CD4-positive, alpha-beta T cell treated with Interleukin-15 for 1 hour (primary cell): ENCODE results near the gene YBX3.
"Not testable (repeated sequence)": the region's sequence is repeated elsewhere in the genome, so short reads cannot be mapped to it uniquely, and the experiment has no call there.

Experiments used
- DNase-seq: peaks from one replicate; pipeline ENCODE4 v3.0.0-alpha.2; 2020

The YBX3 gene

DNA sequence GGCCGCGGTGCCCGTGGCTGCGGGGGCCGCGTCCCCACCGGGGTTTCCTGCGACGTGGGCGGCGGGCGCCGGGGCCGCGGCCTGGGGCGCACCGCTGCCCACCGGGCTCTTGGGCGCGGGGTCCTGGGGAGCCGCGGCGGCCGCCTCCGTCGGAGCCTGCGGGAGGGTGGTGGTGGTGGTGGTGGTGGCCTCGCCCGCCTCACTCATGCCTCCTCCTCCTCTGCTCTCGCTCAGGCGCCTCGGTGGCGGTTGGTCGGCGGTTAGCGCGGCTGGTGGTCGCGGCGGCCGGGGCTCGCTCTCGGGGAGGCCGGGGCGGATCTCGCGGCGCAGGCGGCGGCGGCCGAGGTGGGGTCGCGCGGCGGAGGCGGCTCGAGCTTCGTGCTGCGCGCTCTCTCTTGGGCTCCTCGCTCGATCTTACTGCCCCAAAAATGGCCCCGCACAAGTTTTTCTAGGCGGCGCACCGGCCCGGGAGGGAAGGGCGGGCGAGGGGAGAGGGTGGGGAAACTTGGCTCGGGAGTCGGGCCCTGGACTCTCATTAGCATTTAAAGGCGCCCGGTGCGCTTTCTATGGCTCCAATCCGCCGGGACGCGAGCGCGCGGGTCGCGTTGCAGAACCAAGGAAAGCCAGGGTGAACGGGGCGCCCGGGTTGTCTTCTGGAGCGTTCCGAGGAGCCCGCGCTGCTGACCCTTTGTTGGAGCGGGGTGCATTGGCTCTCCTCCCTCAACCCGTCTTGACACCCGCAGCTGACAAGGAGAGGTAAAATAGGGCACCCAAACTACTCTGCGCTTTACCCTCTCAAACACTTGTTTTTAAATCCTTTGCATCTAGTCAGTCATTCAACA lies at the start of gene YBX3:
YBX3 (minus strand) TSS at position 419 of the 842 bp plus-strand sequence; CDS start at position 207, 212 bp downstream.
- DNase-seq = peak; percentile 63

DNA sequence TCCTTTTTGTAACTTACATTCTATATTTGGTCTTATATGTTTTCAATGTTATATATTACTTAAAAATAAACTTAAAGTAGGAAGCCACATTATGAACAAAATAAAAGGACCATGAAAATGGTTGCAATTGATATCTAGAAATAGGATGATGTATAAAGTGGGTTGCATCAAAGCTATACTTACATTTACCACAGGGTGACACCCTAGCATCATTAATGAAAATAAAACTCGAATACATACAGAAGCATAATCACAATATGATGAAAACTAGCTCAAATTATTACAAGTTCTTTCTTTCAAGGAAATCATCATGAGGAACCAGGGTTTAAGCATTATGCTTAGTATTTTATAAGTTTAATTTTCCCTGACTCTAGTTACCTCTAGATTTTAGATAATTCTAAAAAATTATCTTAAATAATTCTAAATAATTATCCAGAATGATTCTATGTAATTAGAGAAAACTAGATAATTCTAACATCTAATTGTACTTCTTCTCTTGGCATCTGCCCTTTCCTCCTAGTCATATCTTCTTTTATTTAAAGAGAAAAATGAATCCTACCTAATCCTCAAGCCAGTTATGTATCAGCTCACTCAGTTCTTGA lies 48.1 kb upstream of the YBX3 start:
- no peak for DNase-seq

DNA sequence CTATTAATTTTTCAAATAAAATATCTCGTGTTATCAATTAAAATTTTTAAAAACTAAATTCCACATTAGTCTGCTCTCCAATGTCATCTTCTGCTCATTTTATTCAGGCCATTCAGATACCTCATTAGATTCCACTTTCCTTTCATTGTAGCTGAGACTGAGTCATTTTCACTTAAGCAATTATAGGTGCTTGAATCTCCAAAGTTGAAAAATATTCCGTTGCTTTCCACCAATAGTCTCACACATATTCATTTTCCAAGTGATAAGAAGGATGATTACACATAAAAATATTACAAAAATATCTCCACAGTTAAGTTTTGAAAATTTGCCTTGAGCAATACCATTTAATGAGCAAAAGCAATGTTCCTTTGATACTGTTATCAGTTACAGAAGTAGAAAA lies 36.5 kb upstream of the YBX3 start:
- no peak for DNase-seq

DNA sequence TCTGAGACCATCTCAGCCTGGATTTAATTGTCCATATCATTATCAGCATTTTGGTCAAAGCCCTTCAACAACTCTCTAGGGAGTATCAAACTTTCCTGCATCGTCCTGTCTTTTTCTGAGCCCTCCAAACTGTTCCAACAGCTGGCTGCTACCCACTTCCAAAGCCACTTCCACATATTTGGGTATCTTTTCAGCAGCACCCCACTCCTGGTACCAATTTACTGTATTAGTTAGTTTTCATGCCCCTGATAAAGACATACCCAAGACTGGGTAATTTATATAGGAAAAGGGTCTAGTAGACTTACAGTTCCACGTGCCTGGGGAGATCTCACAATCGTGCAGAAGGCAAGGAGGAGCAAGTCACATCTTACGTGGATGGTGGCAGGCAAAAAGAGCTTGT lies 33.1 kb upstream of the YBX3 start:
- DNase-seq = no peak

DNA sequence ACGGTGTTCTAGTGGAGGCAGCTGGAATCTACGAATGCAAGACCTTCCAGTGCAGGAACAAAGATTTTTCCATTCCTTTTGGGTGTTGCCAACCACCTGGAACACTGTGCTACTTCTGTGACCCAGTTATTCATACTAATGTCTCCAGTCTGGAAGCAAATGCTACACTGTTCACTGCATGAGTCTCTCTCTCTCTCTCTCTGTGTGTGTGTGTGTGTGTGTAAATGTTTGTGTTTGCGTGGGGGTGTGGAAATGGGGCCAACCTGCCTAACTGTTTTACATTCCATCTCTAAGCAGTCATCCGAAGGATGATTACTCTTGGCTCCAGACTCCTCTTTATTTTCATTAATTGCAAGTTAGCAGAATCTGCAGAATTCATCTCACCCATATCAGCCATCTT lies 29.9 kb upstream of the YBX3 start:
- no peak for DNase-seq

DNA sequence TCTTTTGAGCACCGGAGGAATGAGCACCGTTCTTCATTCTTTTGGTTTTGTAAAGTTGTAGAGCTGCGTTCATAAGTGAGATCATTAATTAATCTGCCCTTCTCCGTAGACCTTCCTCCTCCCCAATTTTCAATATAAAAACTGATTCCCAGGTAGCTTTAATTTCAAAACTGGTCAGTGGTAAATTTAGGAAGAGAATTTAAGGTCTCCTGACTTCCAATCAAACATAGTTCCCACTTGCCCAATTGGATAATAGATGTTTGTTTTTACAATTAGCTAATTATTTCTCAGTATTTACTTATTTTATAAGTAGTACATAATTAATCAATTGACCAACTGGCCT lies 27.2 kb upstream of the YBX3 start:
- DNase-seq = no peak

DNA sequence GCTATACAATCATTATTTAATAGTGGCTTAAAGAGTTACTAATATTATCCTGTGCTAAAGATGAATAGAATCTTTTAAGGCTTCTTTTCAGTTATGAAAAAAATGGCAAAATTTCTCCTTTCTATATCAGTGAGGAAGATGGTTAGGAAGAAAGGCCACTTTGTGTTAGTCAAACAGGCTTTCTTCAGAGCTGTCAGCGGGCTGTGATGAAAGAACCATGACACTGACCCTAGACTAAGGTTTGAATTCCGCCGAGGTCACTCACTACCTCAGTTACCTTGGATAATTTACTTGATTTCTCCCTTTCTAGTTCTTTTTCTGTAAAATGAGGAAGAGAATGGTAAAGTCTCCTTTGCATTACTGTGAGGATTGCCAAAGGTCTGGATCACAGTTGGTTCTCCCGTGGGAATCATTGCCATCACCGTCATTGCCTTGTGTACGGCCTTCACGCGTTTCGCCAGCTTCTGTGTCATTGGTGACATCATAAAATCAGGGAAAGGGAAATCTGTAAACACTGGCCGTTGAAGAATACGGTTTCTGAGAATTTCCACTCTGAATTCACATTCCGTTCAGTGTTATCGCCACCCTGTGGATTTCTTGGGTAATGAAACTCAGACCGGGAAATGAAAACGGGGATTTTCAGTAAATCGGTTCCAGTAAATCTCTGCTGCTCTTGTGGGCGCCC lies 26.7 kb upstream of the YBX3 start:
- DNase-seq = peak; percentile 71

DNA sequence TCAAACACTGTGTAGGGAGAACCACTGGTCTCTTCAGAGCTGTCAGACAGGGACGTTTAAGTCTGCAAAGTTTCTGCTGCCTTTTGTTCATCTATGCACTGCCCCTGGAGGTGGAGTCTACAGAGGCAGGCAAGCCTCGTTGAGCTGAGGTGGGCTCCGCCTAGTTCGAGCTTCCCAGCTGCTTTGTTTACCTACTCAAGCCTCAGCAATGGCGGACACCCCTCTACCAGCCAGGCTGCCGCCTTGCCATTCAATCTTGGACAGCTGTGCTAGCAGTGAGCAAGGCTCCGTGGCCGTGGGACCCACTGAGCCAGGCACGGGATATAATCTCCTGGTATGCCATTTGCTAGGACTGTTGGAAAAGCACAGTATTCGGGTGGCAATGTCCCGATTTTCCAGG lies 24.6 kb upstream of the YBX3 start:
- DNase-seq = no peak

DNA sequence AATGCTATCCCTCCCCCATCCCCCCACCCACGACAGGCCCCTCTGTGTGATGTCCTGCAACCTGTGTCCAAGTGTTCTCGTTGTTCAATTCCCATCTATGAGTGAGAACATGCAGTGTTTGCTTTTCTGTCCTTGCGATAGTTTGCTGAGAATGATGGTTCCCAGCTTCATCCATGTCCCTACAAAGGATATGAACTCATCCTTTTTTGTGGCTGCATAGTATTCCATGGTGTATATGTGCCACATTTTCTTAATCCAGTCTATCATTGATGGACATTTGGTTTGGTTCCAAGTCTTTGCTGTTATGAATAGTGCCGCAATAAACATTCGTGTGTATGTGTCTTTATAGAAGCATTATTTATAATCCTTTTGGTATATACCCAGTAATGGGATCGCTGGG lies 20.3 kb upstream of the YBX3 start:
- DNase-seq = not testable (repeated sequence)

DNA sequence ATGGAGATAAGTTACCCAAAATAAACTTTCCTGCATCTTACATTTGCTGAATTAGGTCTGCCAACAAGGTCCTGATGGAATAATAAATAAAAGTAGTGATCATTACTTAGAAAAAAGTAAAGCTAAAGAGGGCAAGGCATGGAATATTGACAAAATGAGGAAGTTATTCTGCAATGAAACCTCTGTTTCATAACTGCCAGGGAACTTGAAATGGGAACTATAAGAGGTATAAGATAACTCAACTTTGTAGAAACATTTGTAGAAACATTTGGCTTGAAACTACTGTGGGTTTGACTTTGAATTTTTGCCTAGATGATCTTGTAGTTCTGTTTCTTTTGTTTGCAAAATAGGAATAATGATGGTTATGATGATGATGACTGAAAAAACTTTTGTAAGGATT lies 18.7 kb upstream of the YBX3 start:
- no peak for DNase-seq

DNA sequence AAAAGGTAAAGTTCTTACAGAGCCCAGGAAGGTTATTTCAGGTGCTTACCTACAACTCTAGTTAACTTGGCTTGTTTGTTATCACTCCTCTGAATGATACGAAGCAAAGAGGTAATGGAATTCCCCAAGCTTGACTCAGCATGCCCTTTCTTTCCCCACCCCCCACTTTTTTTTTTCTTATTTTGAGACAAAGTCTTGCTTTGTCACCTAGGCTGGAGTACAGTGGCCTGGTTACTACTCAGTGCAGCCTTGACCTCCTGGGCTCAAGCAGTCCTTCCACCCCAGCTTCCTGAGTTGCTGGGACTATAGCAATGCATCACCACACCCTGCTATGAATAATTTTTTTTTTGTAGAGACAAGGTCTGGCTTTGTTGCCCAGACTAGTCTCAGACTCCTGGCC lies 17.1 kb upstream of the YBX3 start:
- DNase-seq = no peak

DNA sequence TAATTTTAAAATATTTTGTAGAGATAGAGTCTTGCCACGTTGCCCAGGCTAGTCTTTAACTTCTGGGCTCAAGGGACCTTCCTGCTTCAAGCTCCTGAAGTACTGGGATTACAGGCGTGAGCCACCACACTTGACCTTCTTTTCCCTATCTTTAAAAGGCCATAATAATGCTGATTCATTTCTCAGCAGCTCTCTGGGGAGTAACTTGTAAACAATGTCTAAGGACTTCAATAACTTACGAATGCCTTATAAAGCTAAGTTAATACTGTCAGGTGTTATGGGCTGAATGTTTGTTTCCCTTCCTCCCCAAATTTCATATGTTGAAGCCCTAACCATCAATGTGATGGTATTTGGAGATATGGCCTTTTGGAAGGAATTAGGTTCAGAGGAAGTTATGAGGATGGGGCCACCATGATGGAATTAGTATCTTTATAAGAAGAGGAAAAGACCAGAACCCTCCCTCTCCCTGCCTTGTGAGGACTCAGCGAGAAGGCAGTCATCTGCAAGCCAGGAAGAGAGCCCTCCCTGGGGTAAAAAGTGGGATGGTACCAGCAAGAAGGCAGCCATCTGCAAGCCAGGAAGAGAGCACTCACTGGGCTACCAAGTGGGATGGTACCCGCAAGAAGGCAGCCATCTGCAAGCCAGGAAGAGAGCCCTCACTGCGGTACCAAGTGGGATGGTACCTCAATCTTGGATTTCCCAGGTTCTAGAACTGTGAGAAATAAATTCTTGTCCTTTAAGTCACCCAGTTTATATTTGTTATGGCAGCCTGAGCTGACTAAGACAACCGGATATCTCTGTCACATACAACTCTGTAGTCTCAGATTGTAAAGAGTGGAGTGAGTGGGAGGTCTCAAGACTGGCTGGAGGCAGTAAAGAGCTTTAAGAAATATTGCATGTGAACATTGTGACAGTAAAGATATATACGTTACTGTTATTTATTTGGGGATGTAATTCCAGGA lies 16.3 kb upstream of the YBX3 start:
- no peak for DNase-seq

DNA sequence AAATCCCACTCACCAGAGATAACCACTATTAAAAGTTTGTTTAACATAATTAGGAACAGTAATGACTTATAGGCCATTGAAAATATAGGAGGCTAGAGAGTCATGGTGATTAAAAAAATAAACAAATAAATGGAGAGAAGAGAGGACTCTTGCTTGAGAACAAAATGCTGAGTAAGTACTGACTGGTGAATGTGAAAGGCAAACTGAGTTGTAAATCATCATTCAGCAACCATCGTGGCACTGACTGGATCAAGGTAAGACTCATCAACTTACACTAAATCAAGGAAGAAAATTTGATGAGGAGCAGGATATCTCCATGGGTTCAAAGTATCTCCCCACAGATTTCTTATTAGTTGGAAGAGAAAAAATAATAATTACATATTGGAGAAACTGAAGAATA lies 14.1 kb upstream of the YBX3 start:
- no peak for DNase-seq

DNA sequence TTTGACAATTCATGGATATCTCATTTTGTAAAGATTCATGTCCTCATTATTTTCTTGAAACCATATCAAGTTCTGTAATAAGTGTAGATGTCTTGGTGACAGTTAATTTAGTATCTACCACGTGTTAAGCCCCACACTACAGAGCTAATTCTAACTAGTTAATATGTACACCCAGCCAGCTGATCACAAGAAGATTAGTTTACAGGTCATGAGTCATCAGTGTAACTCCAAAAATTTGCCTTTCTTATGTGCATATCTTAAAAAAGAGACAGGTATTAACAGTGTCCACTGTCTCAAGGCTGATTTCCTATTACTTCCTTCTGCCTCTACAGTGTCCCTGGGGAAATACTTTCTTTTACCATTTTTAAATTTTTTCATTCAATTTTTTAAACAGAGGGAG lies 13.3 kb upstream of the YBX3 start:
- DNase-seq = no peak

DNA sequence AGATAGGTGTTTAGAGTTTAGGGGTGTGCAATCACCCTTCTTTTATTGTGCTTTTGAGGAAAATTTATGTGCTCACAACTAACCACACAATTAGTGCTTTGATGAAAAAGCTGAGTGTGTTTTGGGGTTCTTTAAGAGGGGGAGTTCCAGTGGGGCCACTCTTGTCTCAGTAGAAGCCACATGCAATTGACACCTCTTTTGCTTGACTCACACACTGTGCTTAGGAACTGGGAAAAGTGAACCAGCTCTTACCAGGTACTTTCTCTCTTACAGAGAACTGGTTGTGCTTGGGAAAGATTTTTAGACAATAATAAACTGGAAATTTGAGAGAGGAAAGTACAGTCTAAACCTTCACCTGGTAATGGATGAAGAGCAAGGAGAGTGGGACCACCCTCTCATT lies 12.3 kb upstream of the YBX3 start:
- no peak for DNase-seq

DNA sequence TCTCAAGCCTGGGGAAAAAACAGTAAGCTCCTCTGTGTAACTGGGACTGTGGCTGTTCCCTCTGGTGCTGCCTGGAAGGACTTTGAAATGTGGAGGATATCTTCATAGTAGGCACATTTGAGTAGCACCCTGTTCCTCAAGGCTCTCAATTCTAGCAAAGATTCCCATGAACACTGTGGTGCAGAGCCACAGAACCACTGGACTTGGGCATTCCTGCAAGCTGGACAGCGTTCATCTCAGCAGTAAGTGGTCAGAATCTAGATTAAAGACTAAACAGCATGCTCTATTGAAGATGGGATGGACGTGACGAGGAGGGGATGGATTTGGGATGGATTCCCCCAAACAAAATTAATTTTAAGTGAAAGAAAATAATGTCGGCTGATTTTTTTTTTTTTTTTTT lies 9.4 kb upstream of the YBX3 start:
- no peak for DNase-seq

DNA sequence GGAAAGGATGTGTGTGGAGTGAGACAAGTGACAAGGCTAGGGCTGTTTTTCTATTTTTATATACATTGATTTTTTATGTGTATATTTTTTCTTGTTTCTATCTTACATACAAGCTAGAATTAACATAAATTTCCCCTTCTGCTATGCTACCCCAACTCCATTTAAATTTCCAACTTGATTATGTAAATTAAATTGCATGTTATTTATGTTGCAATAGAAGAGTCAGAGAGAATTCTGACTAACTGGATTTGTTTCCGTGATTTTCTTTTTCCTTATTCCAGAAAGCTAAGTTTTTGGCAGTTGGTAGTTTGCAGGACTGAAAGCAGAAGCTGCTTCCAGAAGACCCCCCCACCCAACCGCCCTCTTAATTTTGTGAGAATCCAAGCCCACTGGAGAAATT lies 8.9 kb upstream of the YBX3 start:
- no peak for DNase-seq

DNA sequence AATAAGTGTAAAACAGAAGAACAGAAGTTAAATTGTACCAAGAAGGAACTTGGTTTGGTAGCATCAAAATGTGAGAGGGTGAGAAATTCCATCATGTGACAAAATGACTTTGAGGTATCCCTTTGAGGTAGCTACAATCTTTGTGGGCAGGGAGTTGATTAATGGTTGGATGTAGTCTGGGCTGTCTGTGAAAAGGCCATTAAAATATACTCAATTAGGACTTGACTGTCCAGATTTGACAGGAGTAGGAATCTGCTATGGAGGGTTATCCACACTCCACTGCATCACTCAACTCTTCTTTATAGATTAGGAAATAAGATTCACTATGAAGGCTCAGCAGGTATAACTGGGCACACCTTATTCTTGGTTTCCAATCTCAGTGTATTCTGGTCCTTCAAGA lies 7.4 kb upstream of the YBX3 start:
- no peak for DNase-seq

DNA sequence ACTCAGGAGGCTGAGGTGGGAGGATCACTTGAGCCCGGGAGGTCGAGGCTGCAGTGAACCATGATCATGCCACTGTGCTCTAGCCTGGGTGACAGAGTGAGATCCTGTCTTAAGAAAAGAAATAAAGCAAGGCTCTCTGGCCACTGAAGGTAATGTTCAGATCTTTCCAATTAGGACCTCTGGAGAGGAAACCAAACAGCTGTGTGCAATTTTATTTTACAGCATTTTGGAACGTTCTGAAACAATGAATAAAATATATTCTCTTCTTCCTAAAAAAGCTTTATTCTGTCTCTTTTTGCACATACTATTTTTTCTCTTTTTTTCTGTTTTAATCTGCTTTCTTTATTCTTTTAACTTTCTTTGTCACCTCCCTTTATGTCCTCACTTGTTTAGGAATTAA lies 5.0 kb upstream of the YBX3 start:
- no peak for DNase-seq

DNA sequence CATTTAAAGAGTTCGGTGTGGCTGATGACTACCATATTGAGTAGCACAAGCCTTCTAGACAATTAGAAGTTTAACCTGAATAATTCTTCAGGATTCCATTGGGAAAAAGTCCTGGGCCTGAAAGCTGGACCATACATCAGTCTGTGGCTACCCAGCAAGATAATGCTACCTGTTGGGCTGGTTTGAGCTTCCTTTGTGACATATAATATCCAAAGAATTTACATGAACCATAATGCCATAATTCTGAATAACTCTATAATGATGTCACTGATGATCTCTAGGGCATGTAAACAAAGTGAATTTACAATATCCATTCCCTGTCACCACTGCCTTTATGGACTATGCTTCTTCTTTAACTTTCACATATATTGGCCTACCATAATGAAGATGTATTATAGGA lies 3.8 kb upstream of the YBX3 start:
- DNase-seq = no peak

DNA sequence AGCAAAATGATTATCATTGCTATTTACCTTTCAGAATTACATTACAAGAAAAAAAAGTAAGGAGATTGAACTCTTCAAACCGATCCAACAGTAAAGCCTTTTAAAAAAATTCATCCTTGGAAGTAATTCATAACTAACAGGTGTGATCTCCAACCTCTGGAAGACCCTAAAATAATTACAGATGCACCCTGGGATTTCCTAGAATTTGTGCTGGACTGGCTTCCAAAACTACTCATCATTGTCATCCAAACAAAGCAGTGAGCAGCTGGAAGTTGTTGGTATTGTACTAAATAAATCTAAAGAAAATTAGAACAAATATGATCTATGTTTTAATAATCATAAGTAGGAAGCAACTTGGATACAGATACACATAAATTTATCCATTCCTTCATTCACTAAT lies 1.9 kb upstream of the YBX3 start:
- DNase-seq = no peak

DNA sequence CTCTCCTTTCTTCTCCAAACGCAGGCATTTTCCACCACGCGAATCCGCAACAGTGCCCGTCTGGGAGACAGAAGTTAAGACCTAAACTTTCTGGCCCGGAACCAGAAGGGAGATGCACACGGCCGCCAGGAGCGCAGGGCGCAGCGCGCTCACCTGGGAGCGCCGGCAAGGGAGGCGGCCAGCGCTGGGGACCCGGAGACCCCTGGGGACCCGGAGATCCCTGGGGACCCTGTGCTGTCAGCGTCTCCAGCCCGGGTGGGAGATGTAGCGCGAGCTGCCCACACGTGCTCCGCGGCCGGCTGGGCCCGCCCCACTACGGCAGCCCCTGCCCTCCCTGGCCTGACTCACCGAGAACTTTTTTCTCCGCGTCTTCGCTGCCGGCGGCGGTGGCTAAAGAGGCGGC lies 620 bp downstream of the YBX3 start:
- DNase-seq = peak; percentile 67
